Activated CD8-positive, alpha-beta memory T cell treated with anti-CD3 and anti-CD28 coated beads, Interleukin-2, amount 50 U/mL, for 4 hours (primary cell): ENCODE data around the gene LRRC8E.

Source experiments
- DNase-seq: peaks from one replicate; pipeline ENCODE4 v3.0.0-alpha.2; 2020

Gene LRRC8E

GRCh38 chr19:7868671-7869452, 19.4 kb upstream of the LRRC8E start:
- peak; percentile 84 for DNase-seq

- peak; percentile 81 for DNase-seq
Measured at GRCh38 chr19:7869453-7869909, 18.8 kb upstream of the LRRC8E start.

- DNase-seq, result peak; percentile 58
Measured at GRCh38 chr19:7869910-7870511, 18.3 kb upstream of the LRRC8E start.

- no peak for DNase-seq
Measured at GRCh38 chr19:7870571-7871436, 17.5 kb upstream of the LRRC8E start.

GRCh38 chr19:7871437-7872305, 16.6 kb upstream of the LRRC8E start:
- DNase-seq, result peak; percentile 70

GRCh38 chr19:7872306-7873204, 15.8 kb upstream of the LRRC8E start:
- DNase-seq, result no peak

- no peak for DNase-seq
Measured at GRCh38 chr19:7873304-7874075, 14.8 kb upstream of the LRRC8E start.

- no peak for DNase-seq
Measured at GRCh38 chr19:7874076-7874896, 14.0 kb upstream of the LRRC8E start, which contains the start of gene PRR36. PRR36 (minus strand) TSS chr19:7874390; CDS start chr19:7873689, 701 bp downstream.

GRCh38 chr19:7874897-7875273, 13.4 kb upstream of the LRRC8E start:
- no peak for DNase-seq

- no peak for DNase-seq
Measured at GRCh38 chr19:7877249-7877836, 11.0 kb upstream of the LRRC8E start.

- no peak for DNase-seq
Measured at GRCh38 chr19:7879111-7879807, 9.1 kb upstream of the LRRC8E start.

- no peak for DNase-seq
Measured at GRCh38 chr19:7879836-7880235, 8.5 kb upstream of the LRRC8E start.

GRCh38 chr19:7881910-7882309, 6.4 kb upstream of the LRRC8E start:
- DNase-seq, result no peak

GRCh38 chr19:7883105-7883504, 5.2 kb upstream of the LRRC8E start:
- no peak for DNase-seq

- DNase-seq, result no peak
Measured at GRCh38 chr19:7883796-7884570, 4.3 kb upstream of the LRRC8E start.

GRCh38 chr19:7885818-7886217, 2.5 kb upstream of the LRRC8E start:
- DNase-seq, result no peak

- DNase-seq, result no peak
Measured at GRCh38 chr19:7887408-7888144, 734 bp upstream of the LRRC8E start.
